Panc1 (cell line): ENCODE measurements around the gene SNAP47. TPM values are rescaled to one million over a fixed set of nuclear protein-coding genes. Genes with fewer than 3 reads are reported as not detected.

Experiments used
- ATAC-seq: fragments of 200-7000 bp; cut with Tn5 transposase; 2 replicates; pipeline ENCODE4 v1.9.1; 2020; ENCODE audit warnings: mild to moderate bottlenecking, moderate library complexity
- BruUV-seq: library from RNA; stranded (reverse); fragments of 400-500 nt; replicated peaks from 2 replicates; lab custom pipeline; 2021; lab: Mats Ljungman, UMichigan
- CTCF ChIA-PET: fragments of 300-600 bp; sonication (Branson Sonifier 250); formaldehyde crosslinking; loops from one replicate; lab custom pipeline; 2022; ENCODE audit warnings: antibody characterized with exemption; lab: Charles Lee
- POLR2A ChIA-PET: fragments of 300-600 bp; sonication (Branson Sonifier 250); formaldehyde crosslinking; loops from one replicate; lab custom pipeline; 2022; ENCODE audit warnings: antibody characterized with exemption; lab: Charles Lee
- DNase-seq: peaks from one replicate; pipeline ENCODE4 v3.0.0-alpha.2; 2010; ENCODE audit warnings: low read depth, low spot score
- H3K27ac ChIP-seq: 2 replicates; pipeline ENCODE4 v1.5.1; 2011; ENCODE audit warnings: mild to moderate bottlenecking, low read length, inconsistent platforms
- H3K27me3 ChIP-seq: fragments of 200-500 bp; sonication (Bioruptor generic); 2 replicates; pipeline ENCODE4 v1.6.0; 2014; ENCODE audit warnings: low read length, inconsistent platforms; ENCODE audit not compliant: control insufficient read depth, insufficient read depth
- H3K36me3 ChIP-seq: fragments of 200-500 bp; sonication (Bioruptor generic); 2 replicates; pipeline ENCODE4 v1.5.1; 2014; ENCODE audit warnings: inconsistent platforms, mild to moderate bottlenecking, low read length, moderate library complexity; ENCODE audit not compliant: control insufficient read depth, insufficient read depth
- H3K4me1 ChIP-seq: 2 replicates; pipeline ENCODE4 v1.5.1; 2011; ENCODE audit warnings: inconsistent platforms, mild to moderate bottlenecking, low read length, moderate library complexity; ENCODE audit not compliant: control insufficient read depth, insufficient read depth
- H3K4me3 ChIP-seq, 2 experiments: 2 replicates each; pipeline ENCODE4 v1.5.1; 2011 to 2012; ENCODE audit warnings: low read depth in 2 of 2, low read length in 2 of 2, mild to moderate bottlenecking in 2 of 2, inconsistent platforms in 1 of 2, moderate library complexity in 1 of 2
- H3K9me3 ChIP-seq: fragments of 200-500 bp; sonication (Bioruptor generic); 2 replicates; pipeline ENCODE4 v1.5.1; 2014; ENCODE audit warnings: low read depth, mild to moderate bottlenecking, inconsistent platforms, low read length, moderate library complexity; ENCODE audit not compliant: control insufficient read depth, insufficient read depth
- POLR2AphosphoS5 ChIP-seq: IDR thresholded peaks from 2 replicates; pipeline ENCODE4 v1.6.1; 2012; ENCODE audit warnings: mild to moderate bottlenecking, low read depth, low read length, moderate library complexity
- SIN3A ChIP-seq: IDR thresholded peaks from 2 replicates; pipeline ENCODE4 v1.6.1; 2012; ENCODE audit warnings: low read depth, mild to moderate bottlenecking, low read length, moderate library complexity, borderline replicate concordance; ENCODE audit not compliant: insufficient read depth
- TCF7L2 ChIP-seq: IDR thresholded peaks from 2 replicates; pipeline ENCODE4 v1.6.1; 2011; ENCODE audit warnings: mild to moderate bottlenecking, low read depth, low read length, inconsistent platforms
- in situ Hi-C: cut with HindIII; loops from 2 replicates; pipeline ENCODE4 v1.10.0; 2016; ENCODE audit warnings: low sequenced_read_pairs, low pct_unique_long_range_greater_than_20kb
- intact Hi-C: fragments of 100-400 bp; cut with micrococcal nuclease; formaldehyde crosslinking; loops from one replicate; pipeline ENCODE4 v1.10.0; 2022; ENCODE audit not compliant: unreplicated experiment
- total RNA-seq: library from RNA; stranded (reverse); gene quantifications from one replicate; pipeline ENCODE4 v1.2.1, GENCODE V29; 2021; ENCODE audit not compliant: unreplicated experiment
- TF ChIP-seq, protein P1 (sequence below): fragments of 450-650 bp; IDR thresholded peaks from 2 replicates; pipeline ENCODE4 v1.5.1; 2017; ENCODE audit warnings: mild to moderate bottlenecking
- TF ChIP-seq, protein P2 (sequence below), 2 experiments: IDR thresholded peaks; 2 replicates each; pipeline ENCODE4 v1.6.1; 2011 to 2012; ENCODE audit warnings: low read depth in 2 of 2, control low read depth in 1 of 2, low read length in 1 of 2, mild to moderate bottlenecking in 1 of 2, moderate library complexity in 1 of 2; ENCODE audit not compliant: insufficient read depth in 1 of 2

SNAP47 gene
- total RNA-seq, 1 experiment from 2014 or later = 55.6 TPM

DNA sequence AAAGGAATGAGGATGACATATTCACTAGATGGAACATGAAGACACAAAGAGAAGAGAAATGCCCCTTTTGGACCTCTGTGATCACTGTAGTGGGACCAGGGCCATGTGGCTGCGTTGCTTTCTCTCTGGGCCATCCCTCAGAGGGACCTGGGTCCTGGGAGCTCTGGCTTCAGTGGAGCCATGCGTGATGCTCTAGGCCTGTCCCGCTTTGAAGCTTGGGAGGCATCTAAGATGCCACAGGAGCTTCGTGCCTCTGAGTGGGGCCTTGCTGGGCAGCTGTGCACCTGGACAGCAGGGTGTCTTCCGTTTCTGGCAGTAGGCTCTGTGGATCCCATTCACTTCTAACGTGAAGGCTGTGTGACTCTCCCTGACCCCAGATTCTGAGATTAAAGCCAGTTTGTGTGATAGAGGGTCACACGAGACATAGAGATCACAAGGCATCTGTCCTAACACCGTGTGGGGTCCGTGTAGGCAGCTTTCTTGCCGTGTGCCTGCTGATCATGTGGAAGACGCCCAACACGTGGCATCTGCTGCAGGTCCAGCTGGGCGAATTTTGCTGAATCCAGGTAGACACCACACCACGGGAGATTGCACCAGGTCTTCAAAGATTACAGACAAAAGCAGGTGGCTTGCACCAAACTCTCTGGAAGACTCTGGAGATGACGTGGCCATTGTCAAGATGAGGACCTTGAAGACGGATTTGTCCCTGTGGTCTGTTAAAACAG is 63.0 kb downstream of the SNAP47 start:
- H3K36me3 ChIP-seq = no peaks in the 10 kb centered on the region
- in situ Hi-C loops = no loop called here
- no peak for DNase-seq
- ChIA-PET POLR2A (no interaction called here), CTCF (no interaction called here)
- no peaks in the 10 kb centered on the region for H3K9me3 ChIP-seq
- no peaks in the 10 kb centered on the region for H3K27me3 ChIP-seq
- H3K4me3 ChIP-seq = no peak overlapping the region
- intact Hi-C loops = loop anchor here (10.0 kb wide), 1 partner anchor 147 kb away; the partner anchor contains the start of gene WNT9A
- no TSS peak for BruUV-seq
- TF ChIP-seq, protein P1, sequence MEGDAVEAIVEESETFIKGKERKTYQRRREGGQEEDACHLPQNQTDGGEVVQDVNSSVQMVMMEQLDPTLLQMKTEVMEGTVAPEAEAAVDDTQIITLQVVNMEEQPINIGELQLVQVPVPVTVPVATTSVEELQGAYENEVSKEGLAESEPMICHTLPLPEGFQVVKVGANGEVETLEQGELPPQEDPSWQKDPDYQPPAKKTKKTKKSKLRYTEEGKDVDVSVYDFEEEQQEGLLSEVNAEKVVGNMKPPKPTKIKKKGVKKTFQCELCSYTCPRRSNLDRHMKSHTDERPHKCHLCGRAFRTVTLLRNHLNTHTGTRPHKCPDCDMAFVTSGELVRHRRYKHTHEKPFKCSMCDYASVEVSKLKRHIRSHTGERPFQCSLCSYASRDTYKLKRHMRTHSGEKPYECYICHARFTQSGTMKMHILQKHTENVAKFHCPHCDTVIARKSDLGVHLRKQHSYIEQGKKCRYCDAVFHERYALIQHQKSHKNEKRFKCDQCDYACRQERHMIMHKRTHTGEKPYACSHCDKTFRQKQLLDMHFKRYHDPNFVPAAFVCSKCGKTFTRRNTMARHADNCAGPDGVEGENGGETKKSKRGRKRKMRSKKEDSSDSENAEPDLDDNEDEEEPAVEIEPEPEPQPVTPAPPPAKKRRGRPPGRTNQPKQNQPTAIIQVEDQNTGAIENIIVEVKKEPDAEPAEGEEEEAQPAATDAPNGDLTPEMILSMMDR = no peak
- TF ChIP-seq SIN3A (no peak), TCF7L2 (no peak), POLR2AphosphoS5 (no peak)
- TF ChIP-seq, protein P2, sequence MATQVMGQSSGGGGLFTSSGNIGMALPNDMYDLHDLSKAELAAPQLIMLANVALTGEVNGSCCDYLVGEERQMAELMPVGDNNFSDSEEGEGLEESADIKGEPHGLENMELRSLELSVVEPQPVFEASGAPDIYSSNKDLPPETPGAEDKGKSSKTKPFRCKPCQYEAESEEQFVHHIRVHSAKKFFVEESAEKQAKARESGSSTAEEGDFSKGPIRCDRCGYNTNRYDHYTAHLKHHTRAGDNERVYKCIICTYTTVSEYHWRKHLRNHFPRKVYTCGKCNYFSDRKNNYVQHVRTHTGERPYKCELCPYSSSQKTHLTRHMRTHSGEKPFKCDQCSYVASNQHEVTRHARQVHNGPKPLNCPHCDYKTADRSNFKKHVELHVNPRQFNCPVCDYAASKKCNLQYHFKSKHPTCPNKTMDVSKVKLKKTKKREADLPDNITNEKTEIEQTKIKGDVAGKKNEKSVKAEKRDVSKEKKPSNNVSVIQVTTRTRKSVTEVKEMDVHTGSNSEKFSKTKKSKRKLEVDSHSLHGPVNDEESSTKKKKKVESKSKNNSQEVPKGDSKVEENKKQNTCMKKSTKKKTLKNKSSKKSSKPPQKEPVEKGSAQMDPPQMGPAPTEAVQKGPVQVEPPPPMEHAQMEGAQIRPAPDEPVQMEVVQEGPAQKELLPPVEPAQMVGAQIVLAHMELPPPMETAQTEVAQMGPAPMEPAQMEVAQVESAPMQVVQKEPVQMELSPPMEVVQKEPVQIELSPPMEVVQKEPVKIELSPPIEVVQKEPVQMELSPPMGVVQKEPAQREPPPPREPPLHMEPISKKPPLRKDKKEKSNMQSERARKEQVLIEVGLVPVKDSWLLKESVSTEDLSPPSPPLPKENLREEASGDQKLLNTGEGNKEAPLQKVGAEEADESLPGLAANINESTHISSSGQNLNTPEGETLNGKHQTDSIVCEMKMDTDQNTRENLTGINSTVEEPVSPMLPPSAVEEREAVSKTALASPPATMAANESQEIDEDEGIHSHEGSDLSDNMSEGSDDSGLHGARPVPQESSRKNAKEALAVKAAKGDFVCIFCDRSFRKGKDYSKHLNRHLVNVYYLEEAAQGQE (IDR thresholded peaks at IDR 0.05; ENCODE audit: insufficient read depth in 1 of 2, low read depth in 2 of 2, low read length in 1 of 2) = no peak
- peaks cover 15% of the 10 kb centered on the region for H3K4me1 ChIP-seq
- ATAC-seq = no peak
- no peak overlapping the region for H3K27ac ChIP-seq

DNA sequence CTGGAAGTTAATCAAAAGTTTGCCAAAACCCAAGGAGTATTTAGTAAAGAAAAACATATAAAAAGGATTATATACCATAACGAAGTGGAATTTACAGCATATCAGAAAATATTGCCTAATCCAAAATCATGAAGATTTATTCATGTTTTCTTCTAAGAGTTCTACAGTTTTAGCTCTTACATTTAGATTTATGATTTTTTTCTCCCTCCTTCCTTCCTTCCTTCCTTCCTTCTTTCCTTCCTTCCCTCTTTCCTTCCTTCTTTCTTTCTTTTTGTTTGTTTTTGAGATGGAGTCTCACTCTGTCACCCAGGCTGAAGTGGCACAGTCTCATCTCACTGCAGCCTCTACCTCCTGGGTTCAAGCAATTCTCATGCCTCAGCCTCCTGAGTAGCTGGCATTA is 64.5 kb downstream of the SNAP47 start:
- no peaks in the 10 kb centered on the region; the same call in 1 of the 2 replicates for H3K27me3 ChIP-seq
- ATAC-seq = no peak
- peaks cover 3% of the 10 kb centered on the region; the same call in 1 of the 2 replicates for H3K9me3 ChIP-seq
- TF ChIP-seq, protein P1 = no peak
- TF ChIP-seq, protein P2 (IDR thresholded peaks at IDR 0.05; ENCODE audit: insufficient read depth in 1 of 2, low read depth in 2 of 2, low read length in 1 of 2) = no peak
- no peak for TF ChIP-seq POLR2AphosphoS5
- H3K27ac ChIP-seq = no peak overlapping the region
- intact Hi-C loops = loop anchor here (10.0 kb wide), 1 partner anchor 145 kb away; the partner anchor contains the start of gene WNT9A
- no peak overlapping the region for H3K4me3 ChIP-seq
- ChIA-PET POLR2A (no interaction called here), CTCF (interaction anchor here (0.6 kb wide), 1 partner anchor 12 kb away, joined by 6 read pairs; no protein-coding TSS in a partner anchor)
- peaks cover 4% of the 10 kb centered on the region for H3K4me1 ChIP-seq
- DNase-seq = no peak
- BruUV-seq = no TSS peak
- no peaks in the 10 kb centered on the region for H3K36me3 ChIP-seq
- in situ Hi-C loops = no loop called here
